HepG2 (cell line): ENCODE results near the gene EZH1. TPM values are rescaled to one million over a fixed set of nuclear protein-coding genes. Genes with fewer than 3 reads are reported as not detected.
A peak's percentile ranks its signal among the peaks of the same experiment; 100 is the strongest.

Experiments used
- AHR ChIP-seq: IDR thresholded peaks from 2 replicates; pipeline ENCODE4 v1.6.1; 2018; ENCODE audit warnings: missing genetic modification reagents, missing compliant biosample characterization
- ASH2L ChIP-seq: fragments of 300-600, 200-600 bp; sonication (generic); IDR thresholded peaks from 2 replicates; pipeline ENCODE4 v1.7.0; 2017; ENCODE audit warnings: low read depth, mild to moderate bottlenecking, moderate library complexity, mixed read lengths, low read length; ENCODE audit not compliant: insufficient read length
- FOXP1 ChIP-seq, 2 experiments: fragments of 450-650 bp in 1 of 2; IDR thresholded peaks; 2 replicates each; pipeline ENCODE4 v1.6.1; 2017 to 2018; ENCODE audit warnings: antibody characterized with exemption in 1 of 2
- IRX3 ChIP-seq: sonication (generic); formaldehyde crosslinking; IDR thresholded peaks from 2 replicates; pipeline ENCODE4 v1.8.1; 2023; ENCODE audit warnings: mild to moderate bottlenecking, low read depth, missing genetic modification reagents, borderline replicate concordance
- MAFK ChIP-seq, 2 experiments: IDR thresholded peaks in 1 of 2; conservative IDR thresholded peaks in 1 of 2; 2 replicates each; pipeline ENCODE4 v1.6.1; 2011; ENCODE audit warnings: improper control_type of control experiment in 2 of 2, low read length in 2 of 2
- RCOR2 ChIP-seq: IDR thresholded peaks from 2 replicates; pipeline ENCODE4 v1.6.1; 2016; ENCODE audit warnings: missing biosample characterization, missing genetic modification reagents
- REL ChIP-seq: sonication (generic); formaldehyde crosslinking; conservative IDR thresholded peaks from 2 replicates; pipeline ENCODE4 v1.8.0; 2022; ENCODE audit warnings: mild to moderate bottlenecking, missing genetic modification reagents, moderate library complexity
- REXO4 ChIP-seq: sonication (generic); formaldehyde crosslinking; IDR thresholded peaks from 2 replicates; pipeline ENCODE4 v1.8.0; 2022; ENCODE audit warnings: missing genetic modification reagents, mild to moderate bottlenecking, borderline replicate concordance
- SETDB1 ChIP-seq: sonication (generic); formaldehyde crosslinking; IDR thresholded peaks from 2 replicates; pipeline ENCODE4 v1.5.1; 2020; ENCODE audit warnings: missing genetic modification reagents, mild to moderate bottlenecking, borderline replicate concordance
- TAF15 ChIP-seq: fragments of 200-400 bp; formaldehyde crosslinking; IDR thresholded peaks from one replicate; pipeline ENCODE4 v1.6.1; 2018; ENCODE audit warnings: mild to moderate bottlenecking, low read depth, low read length; ENCODE audit not compliant: poor library complexity, severe bottlenecking
- XBP1 ChIP-seq: sonication (generic); formaldehyde crosslinking; IDR thresholded peaks from 2 replicates; pipeline ENCODE4 v1.5.0; 2020; ENCODE audit warnings: missing genetic modification reagents
- ZNF407 ChIP-seq: sonication (generic); formaldehyde crosslinking; IDR thresholded peaks from one replicate; pipeline ENCODE4 v1.5.1; 2020; ENCODE audit warnings: mild to moderate bottlenecking, missing genetic modification reagents; ENCODE audit errors: not compliant biosample characterization
- ZNF496 ChIP-seq: sonication (generic); formaldehyde crosslinking; IDR thresholded peaks from 2 replicates; pipeline ENCODE4 v1.8.1; 2023; ENCODE audit warnings: mild to moderate bottlenecking, moderate library complexity, missing genetic modification reagents; ENCODE audit not compliant: insufficient replicate concordance
- ZNF674 ChIP-seq: sonication (generic); formaldehyde crosslinking; IDR thresholded peaks from 2 replicates; pipeline ENCODE4 v1.5.0; 2020; ENCODE audit warnings: low read depth, mild to moderate bottlenecking, missing genetic modification reagents
- ZNF709 ChIP-seq: sonication (generic); formaldehyde crosslinking; IDR thresholded peaks from 2 replicates; pipeline ENCODE4 v1.5.0; 2020; ENCODE audit warnings: mild to moderate bottlenecking, missing genetic modification reagents
- ZNF773 ChIP-seq: sonication (generic); formaldehyde crosslinking; IDR thresholded peaks from 2 replicates; pipeline ENCODE4 v1.4.0; 2020; ENCODE audit warnings: missing genetic modification reagents, borderline replicate concordance
- ZNF790 ChIP-seq: sonication (generic); formaldehyde crosslinking; IDR thresholded peaks from 2 replicates; pipeline ENCODE4 v1.8.0; 2022; ENCODE audit warnings: missing genetic modification reagents, mild to moderate bottlenecking, borderline replicate concordance
- ZNF850 ChIP-seq: sonication (generic); formaldehyde crosslinking; conservative IDR thresholded peaks from 2 replicates; pipeline ENCODE4 v1.9.0; 2021; ENCODE audit warnings: mild to moderate bottlenecking, missing genetic modification reagents
- ZSCAN20 ChIP-seq: sonication (generic); formaldehyde crosslinking; IDR thresholded peaks from 2 replicates; pipeline ENCODE4 v1.4.0; 2020; ENCODE audit warnings: missing genetic modification reagents, mild to moderate bottlenecking, borderline replicate concordance
- polyA plus RNA-seq, 8 experiments: library from polyadenylated mRNA; depleted of rRNA in 3 of 8; stranded (reverse) in 7 of 8; unstranded in 1 of 8; fragments of >200 nt; fragmentation: Illumina TruSeq in 4 of 8; extraction: Trizol in 4 of 8; gene quantifications; 2 replicates each; pipeline versions ENCODE4 v1.2.1 to v1.2.3, GENCODE V29; 2011 to 2016; ENCODE audit warnings: low read depth in 4 of 8, missing spikeins in 1 of 8, mixed read lengths in 1 of 8; ENCODE audit not compliant: insufficient read depth in 1 of 8
- total RNA-seq, 5 experiments: library from RNA; depleted of rRNA; stranded (reverse); fragments of >200 nt; fragmentation: Illumina TruSeq; extraction: Trizol; gene quantifications; 2 replicates each; pipeline ENCODE4 v1.2.3, GENCODE V29; 2016; ENCODE audit warnings: low read depth in 1 of 5

The EZH1 gene
- total and polyA plus RNA-seq, 2 of the 13 experiments (the other 11 are each of a cell fraction or from before 2014, with no cell fraction given) = 11.6 to 24.0 TPM

DNA sequence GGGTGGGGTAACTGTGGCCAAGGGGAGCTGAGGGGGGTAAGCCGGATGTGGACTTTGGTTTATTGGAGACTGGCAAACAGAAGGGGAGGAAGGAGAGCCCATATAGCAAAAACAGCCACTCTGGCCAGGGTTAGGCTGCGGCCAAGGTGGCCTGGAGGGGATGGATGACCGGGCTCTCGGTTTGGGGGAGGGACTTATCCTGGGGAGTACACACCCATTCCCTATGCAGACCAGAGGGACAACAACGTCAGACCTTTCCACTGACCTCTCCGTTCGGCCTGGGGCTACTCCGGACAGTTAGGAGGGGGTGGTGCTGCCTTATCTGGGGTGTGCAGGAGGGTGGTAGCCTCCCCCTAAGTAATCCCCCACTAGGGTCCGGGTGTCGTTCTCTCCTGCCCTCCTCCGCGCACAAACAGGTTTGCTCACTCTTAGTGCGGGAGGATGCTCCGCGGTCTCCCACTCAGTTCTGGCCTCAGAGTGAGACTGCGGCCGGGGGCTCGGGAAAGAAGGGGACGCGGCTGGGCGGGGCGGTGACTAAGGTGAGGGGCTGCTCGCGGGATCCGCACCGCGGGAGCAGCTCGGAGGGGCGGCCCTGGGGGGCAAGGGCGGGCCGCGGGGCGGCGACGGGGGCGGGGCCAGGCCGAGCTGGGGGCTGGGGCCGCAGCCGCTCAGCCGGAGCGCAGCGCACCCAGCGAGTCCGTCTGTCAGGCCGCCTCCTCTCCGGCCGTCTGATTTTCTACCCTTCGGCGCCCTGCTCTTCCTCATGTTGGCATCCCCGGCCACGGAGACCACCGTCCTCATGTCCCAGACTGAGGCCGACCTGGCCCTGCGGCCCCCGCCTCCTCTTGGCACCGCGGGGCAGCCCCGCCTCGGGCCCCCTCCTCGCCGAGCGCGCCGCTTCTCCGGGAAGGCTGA is 35.4 kb upstream of the EZH1 start, which contains the start of gene WNK4 (continued):
- TF ChIP-seq SETDB1 (CRISPR knock-in tag) (no peak), ZNF674 (0 out of 2 replicates have a peak, but pooled peaks have one; percentile 2), ZNF773 (no peak), AHR (CRISPR knock-in tag) (0 out of 2 replicates have a peak, but pooled peaks have one; percentile 26), REXO4 (CRISPR knock-in tag) (no peak), FOXP1 (IDR thresholded peaks at IDR 0.05) (no peak; the same call in 1 of the 2 replicates), FOXP1 (CRISPR knock-in tag; IDR thresholded peaks at IDR 0.05) (peak; percentile 68), ZSCAN20 (CRISPR knock-in tag) (no peak; the same call in 1 of the 2 replicates), REL (peak; percentile 95), ASH2L (peak; percentile 81), ZNF850 (CRISPR knock-in tag) (peak; percentile 79; the same call in 1 of the 2 replicates), IRX3 (CRISPR knock-in tag) (0 out of 2 replicates have a peak, but pooled peaks have one; percentile 35), XBP1 (no peak), MAFK (conservative IDR thresholded peaks at IDR 0.05 in 1 of 2, IDR thresholded peaks at IDR 0.05 in 1 of 2; ENCODE audit: low read length in 2 of 2) (no peak), ZNF407 (CRISPR knock-in tag) (no peak), TAF15 (no peak), ZNF790 (CRISPR knock-in tag) (0 out of 2 replicates have a peak, but pooled peaks have one; percentile 84), ZNF496 (CRISPR knock-in tag) (no peak), RCOR2 (CRISPR knock-in tag) (peak; percentile 74), ZNF709 (peak; percentile 87)
